ENCODE results near the gene KLHL7.

KLHL7 gene

GRCh38 chr7:23065974-23066373 is 39.6 kb upstream of the KLHL7 start:
- DNase-seq (ENCODE audit: low spot score) (no peak), ATAC-seq (ENCODE audit: low read depth) (peak; percentile 48; the same call in 1 of the 3 replicates)
- Histone ChIP-seq H3K27me3 (ENCODE audit: insufficient read depth, poor library complexity, severe bottlenecking) (no peaks in the 10 kb centered on the region), H3K4me3 (ENCODE audit: severe bottlenecking) (no peak overlapping the region), H3K36me3 (ENCODE audit: low read depth) (no peaks in the 10 kb centered on the region), H3K27ac (ENCODE audit: poor library complexity, severe bottlenecking) (no peak overlapping the region), H3K4me1 (ENCODE audit: insufficient read depth, poor library complexity, severe bottlenecking) (no peaks in the 10 kb centered on the region), H3K9me3 (ENCODE audit: severe bottlenecking) (no peaks in the 10 kb centered on the region)
- TF ChIP-seq CTCF (IDR thresholded peaks at IDR 0.05; ENCODE audit: poor library complexity, severe bottlenecking): no peak

- H3K4me1 ChIP-seq (ENCODE audit: insufficient read depth, poor library complexity, severe bottlenecking): no peaks in the 10 kb centered on the region
- H3K27me3 ChIP-seq (ENCODE audit: insufficient read depth, poor library complexity, severe bottlenecking): no peaks in the 10 kb centered on the region
- H3K36me3 ChIP-seq (ENCODE audit: low read depth): no peaks in the 10 kb centered on the region
- no peaks in the 10 kb centered on the region for H3K9me3 ChIP-seq (ENCODE audit: severe bottlenecking)
- no peak overlapping the region for H3K4me3 ChIP-seq (ENCODE audit: severe bottlenecking)
- DNase-seq (ENCODE audit: low spot score) (no peak), ATAC-seq (ENCODE audit: low read depth) (no peak)
- H3K27ac ChIP-seq (ENCODE audit: poor library complexity, severe bottlenecking): no peak overlapping the region
- no peak for TF ChIP-seq CTCF (IDR thresholded peaks at IDR 0.05; ENCODE audit: poor library complexity, severe bottlenecking)
Observed at GRCh38 chr7:23067271-23067670, 38.3 kb upstream of the KLHL7 start.

- no peak for ATAC-seq (ENCODE audit: low read depth)
Observed at GRCh38 chr7:23072048-23072447, 33.5 kb upstream of the KLHL7 start.

GRCh38 chr7:23072922-23073321 is 32.7 kb upstream of the KLHL7 start:
- H3K9me3 ChIP-seq (ENCODE audit: severe bottlenecking): no peaks in the 10 kb centered on the region
- H3K27ac ChIP-seq (ENCODE audit: poor library complexity, severe bottlenecking): no peak overlapping the region
- no peaks in the 10 kb centered on the region for H3K27me3 ChIP-seq (ENCODE audit: insufficient read depth, poor library complexity, severe bottlenecking)
- peak; percentile 36; the same call in 1 of the 3 replicates for ATAC-seq (ENCODE audit: low read depth)
- no peaks in the 10 kb centered on the region for H3K36me3 ChIP-seq (ENCODE audit: low read depth)
- no peak for DNase-seq (ENCODE audit: low spot score)
- H3K4me3 ChIP-seq (ENCODE audit: severe bottlenecking): no peak overlapping the region
- peaks cover 2% of the 10 kb centered on the region for H3K4me1 ChIP-seq (ENCODE audit: insufficient read depth, poor library complexity, severe bottlenecking)
- TF ChIP-seq CTCF (IDR thresholded peaks at IDR 0.05; ENCODE audit: poor library complexity, severe bottlenecking): no peak

More at GRCh38 chr7:23072048-23072447, 33.5 kb upstream of the KLHL7 start:
- Histone ChIP-seq H3K27ac (ENCODE audit: poor library complexity, severe bottlenecking) (no peak overlapping the region), H3K4me3 (ENCODE audit: severe bottlenecking) (no peak overlapping the region), H3K9me3 (ENCODE audit: severe bottlenecking) (no peaks in the 10 kb centered on the region), H3K4me1 (ENCODE audit: insufficient read depth, poor library complexity, severe bottlenecking) (peaks cover 2% of the 10 kb centered on the region), H3K36me3 (ENCODE audit: low read depth) (no peaks in the 10 kb centered on the region), H3K27me3 (ENCODE audit: insufficient read depth, poor library complexity, severe bottlenecking) (no peaks in the 10 kb centered on the region)
- TF ChIP-seq CTCF (IDR thresholded peaks at IDR 0.05; ENCODE audit: poor library complexity, severe bottlenecking): peak; percentile 30
- DNase-seq (ENCODE audit: low spot score): no peak

- DNase-seq (ENCODE audit: low spot score): no peak
- Histone ChIP-seq H3K27me3 (ENCODE audit: insufficient read depth, poor library complexity, severe bottlenecking) (no peaks in the 10 kb centered on the region), H3K4me3 (ENCODE audit: severe bottlenecking) (no peak overlapping the region), H3K4me1 (ENCODE audit: insufficient read depth, poor library complexity, severe bottlenecking) (peaks cover 2% of the 10 kb centered on the region), H3K9me3 (ENCODE audit: severe bottlenecking) (no peaks in the 10 kb centered on the region), H3K36me3 (ENCODE audit: low read depth) (no peaks in the 10 kb centered on the region), H3K27ac (ENCODE audit: poor library complexity, severe bottlenecking) (no peak overlapping the region)
- ATAC-seq (ENCODE audit: low read depth): peak; percentile 45; the same call in 2 of the 3 replicates
- no peak for TF ChIP-seq CTCF (IDR thresholded peaks at IDR 0.05; ENCODE audit: poor library complexity, severe bottlenecking)
Observed at GRCh38 chr7:23074443-23075261, 30.9 kb upstream of the KLHL7 start.
